Smooth muscle cell of the brain vasculature (primary cell): ENCODE data around the gene SPATA25.

Source experiments
- DNase-seq: peaks from one replicate; pipeline ENCODE4 v3.0.0-alpha.2; 2012; ENCODE audit warnings: low read depth, low spot score

SPATA25 gene

DNA sequence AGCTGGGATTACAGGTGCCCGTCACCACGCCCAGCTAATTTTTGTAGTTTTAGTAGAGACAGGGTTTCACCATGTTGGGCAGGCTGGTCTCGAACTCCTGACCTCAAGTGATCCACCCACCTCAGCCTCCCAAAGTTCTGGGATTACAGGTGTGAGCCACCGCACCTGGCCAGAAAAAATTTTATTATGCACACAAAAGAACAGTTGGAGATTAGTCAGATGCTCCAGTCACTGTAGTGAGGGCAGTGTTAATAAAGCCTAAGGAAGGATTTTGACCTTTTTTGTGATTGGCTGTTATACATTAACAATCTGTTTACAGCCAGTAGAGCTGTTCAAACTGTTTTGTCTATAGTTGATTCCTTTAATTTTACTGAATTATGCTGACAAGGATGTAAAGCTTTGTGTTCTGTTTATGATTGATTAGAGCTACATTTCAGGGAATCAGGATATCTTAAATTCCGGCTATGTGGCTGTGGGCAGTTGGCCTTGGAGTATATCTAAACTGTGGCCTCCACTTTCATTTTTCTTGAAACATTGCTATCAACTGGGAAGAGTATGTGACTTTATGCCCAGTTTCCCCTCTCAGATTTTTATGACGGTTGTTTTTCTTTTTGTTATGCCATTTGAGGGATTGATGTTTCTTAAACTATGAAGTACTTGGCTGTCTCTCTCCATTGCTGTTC lies 20.1 kb downstream of the SPATA25 start:
- no peak for DNase-seq

DNA sequence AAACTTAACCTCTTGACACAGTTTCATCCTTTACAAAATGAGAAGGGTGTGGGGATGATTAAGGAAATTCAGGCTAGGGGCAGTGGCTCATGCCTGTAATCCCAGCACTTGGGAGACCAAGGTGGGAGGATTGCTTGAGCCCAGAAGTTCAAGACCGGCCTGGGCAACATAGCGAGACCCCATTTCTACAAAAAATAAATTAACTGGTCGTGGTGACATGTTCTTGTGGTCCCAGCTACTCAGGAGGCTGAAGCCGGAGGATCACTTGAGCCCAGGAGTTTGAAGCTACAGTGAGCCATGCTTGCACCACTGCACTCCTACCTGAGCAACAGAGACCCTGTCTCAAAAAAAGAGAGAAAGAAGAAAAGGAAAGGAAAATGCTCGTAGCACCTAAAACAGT lies 21.0 kb downstream of the SPATA25 start:
- DNase-seq: no peak

DNA sequence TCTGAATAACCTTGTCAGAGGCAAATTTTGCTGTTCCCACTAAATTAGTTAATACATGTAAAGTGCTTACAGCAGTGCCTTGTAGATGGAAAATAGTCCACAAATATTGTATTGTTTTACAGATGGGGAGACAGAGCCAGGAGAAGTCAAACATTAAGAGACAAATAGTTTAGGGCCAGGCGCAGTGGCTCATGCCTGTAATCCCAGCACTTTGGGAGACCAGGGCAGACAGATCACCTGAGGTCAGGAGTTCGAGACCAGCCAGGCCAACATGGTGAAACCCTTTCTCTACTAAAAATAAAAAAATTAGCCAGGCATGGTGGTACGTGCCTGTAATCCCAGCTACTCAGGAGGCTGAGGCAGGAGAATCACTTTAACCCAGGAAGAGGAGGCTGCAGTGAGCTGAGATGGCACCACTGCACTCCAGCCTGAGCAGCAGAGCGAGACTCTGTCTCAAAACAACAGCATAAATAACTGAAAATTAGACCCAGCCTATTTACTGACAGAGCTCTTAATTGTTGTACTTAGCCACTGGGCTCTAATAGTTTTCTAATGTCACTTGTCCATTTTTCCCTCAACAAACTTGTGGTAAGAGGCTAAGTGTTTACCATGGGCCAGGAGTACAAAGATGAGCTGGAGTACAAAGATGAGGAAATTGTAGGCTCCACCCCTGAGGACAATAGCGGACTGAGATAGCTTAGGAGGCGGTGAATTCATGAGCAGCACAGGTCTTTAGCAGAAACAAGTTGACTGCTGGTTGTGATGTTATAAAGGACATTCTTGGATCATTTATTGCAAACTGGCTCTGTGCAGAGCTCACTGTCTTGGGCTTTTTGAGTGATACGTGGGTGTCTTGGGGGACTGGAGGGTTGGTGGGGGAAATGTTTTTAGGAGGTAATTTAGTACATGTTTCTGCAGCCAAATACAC lies 23.6 kb downstream of the SPATA25 start:
- no peak for DNase-seq

DNA sequence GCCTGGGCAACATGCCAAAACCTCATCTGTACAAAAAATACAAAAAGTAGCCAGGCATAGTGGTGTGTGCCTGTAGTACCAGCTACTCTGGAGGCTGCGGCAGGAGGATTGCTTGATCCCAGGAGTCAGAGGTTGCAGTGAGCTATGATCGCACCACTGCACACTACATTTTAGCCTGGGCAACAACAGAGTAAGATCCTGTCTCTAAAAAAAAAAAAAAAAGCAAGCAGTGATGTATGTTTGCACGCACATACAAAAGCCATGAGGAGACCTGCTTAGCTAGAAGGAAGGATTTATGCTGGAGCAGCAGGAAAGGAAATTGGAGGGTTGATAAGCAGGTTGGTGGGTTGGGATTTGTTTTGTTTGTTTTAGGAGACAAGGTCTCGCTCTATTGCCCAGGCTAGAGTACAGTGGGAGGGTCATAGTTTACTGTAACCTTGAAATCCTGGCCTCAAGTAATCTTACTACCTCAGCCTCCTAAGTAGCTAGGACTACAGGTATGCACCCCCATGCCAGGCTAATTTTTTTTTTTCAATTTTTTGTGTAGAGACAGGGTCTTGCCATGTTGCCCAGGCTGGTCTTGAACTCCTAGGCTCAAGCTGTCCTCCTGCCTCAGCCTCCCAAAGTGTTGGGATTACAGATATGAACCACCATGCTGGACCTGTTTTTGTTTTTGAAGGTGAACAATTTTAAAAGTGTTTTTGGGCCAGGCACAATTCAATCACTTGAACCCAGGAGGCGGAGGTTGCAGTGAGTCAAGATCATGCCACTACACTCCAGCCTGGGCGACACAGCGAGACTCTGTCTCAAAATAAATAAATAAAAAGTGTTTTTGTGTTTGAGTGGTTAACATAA lies 26.0 kb downstream of the SPATA25 start:
- no peak for DNase-seq

DNA sequence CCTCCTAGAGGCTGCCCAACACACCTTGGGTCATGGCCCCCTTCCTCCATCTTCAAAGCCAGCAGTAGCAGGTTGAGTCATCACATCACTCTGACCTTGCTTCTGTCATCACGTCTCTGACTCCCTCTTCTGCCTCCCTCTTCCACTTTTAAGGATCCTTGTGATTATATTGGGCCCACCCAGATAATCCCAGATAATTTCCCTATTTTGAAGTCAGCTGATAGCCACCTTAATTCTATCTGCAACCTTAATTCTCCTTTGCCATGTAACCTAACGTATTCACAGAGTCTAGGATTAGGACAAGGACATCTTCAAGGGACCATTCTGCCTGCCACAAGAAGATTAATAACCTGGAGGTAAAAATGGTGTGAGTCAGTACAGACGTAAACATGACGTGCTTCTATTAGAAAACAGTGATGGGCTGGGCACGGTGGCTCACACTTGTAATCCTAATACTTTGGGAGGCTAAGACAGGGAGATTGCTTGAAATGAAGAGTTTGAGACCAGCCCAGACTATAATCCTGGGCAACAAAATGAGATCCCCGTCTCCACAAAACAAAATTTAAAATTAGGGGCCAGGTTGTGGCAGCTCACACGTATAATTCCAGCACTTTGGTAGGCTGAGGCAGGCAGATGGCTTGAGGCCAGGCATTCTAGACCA lies 26.7 kb downstream of the SPATA25 start:
- no peak for DNase-seq

DNA sequence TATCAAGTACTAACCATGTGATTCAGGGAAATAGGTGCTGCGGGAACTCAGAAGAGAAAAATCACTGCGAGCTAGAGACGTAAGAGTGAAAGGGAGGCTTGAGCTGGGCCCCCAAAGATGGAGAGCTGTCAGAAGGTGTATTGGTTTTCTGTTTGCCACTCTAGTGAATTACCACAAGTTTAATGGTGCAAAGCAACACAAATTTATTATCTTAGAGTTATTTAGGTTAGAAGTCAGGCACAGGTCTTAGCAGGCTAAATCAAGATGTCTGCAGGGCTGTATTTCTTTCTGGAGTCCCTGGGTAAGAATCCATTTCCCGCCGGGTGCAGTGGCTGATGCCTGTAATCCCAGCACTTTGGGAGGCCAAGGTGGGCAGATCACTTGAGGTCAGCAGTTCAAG lies 27.5 kb downstream of the SPATA25 start:
- no peak for DNase-seq

DNA sequence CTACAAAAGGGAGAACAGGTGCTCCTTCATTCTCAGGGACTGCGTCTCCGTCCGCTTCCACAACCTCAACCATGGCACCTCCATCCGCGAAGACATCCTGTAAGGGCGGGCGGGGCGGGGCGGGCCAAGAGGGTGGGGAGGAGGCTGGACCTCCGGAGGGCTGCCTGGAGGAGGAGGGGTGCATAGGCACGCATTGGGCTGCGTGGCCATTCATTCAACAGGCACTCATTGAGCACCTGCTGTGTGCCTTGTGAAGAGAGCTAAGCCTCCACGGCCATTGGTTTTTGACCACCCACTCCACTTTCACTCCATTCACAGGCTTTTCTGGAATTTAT lies 29.6 kb downstream of the SPATA25 start:
- DNase-seq: no peak

DNA sequence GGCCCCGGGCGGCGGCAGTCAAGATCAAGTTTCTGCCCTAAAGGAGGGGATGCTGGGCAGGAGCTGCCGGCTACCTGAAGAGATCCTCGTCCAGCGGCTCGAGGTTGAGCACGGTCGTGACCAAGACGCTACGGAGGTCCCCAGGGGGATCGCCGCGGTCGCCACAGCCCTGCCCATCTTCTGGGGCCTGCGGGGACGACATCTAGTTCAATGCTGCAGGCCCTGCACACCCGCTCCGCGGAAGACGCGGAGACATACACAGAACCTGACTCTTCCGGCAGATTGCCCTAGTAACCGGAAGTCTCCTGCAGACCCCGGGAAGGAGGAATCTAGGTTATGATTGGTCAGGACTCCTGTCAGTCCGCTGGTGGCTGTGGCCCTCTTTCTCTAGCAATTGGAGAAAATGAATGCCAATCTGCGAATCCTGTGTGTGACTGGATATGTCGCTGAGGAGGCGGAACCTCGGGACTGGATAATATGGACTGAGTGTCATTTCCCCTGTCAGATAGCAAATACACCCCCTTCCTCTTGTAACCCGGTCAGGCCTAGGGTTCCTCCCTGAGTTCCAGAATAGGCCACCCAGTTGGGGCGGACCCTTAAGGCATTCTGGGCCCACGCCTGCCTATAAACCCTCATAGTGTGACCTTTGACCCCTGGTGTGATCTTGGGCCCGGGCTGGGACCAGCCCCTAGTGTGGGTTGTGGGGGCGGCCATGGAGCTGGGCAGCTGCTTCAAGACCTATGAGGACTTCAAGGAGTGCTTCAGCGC lies 30.1 kb downstream of the SPATA25 start, which contains the start of the genes ACOT8 and ZSWIM3:
Gene ACOT8, minus strand, starts transcription at position 279 of the 768 bp plus-strand sequence. Its CDS starts 77 bp downstream, at position 202.
Gene ZSWIM3, plus strand, starts transcription at position 501 of the 768 bp plus-strand sequence. Its CDS starts 212 bp downstream, at position 713.
- peak; percentile 100 for DNase-seq

DNA sequence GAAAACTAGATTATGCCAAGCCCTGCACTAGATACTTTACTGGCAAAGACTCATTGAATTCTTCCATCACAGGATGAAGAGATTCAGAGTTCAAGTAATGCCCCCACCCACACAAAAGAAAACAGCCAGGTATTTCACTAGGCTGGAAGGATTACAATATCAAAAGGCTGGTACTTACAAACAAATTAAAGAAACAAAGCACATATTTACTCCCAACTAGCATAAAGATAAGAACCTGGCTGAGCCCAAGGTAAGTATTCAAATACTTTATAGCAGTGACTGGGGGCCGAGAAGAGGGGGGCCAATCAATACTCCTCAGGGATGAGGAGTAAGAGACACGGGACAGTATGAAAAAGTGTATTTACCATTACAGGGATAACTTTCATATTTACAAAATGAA lies 33.9 kb downstream of the SPATA25 start:
- DNase-seq: no peak

DNA sequence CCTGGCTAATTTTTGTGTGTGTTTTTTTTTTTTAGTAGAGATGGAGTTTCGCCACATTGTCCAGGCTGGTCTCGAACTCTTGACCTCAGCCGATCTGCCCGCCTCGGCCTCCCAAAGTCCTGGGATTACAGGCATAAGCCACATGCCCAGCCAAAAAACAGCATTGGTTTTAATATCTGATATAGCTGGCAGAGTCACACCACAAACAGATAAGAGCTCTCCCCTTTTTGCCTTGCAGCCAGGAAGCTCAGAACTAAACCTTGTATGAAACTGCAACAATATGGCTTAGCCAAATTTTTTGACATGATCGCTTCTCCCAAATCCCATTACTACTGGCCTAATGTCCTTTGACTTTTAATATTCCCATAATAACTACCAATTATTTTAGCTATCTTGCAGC lies 35.1 kb downstream of the SPATA25 start:
- no peak for DNase-seq

DNA sequence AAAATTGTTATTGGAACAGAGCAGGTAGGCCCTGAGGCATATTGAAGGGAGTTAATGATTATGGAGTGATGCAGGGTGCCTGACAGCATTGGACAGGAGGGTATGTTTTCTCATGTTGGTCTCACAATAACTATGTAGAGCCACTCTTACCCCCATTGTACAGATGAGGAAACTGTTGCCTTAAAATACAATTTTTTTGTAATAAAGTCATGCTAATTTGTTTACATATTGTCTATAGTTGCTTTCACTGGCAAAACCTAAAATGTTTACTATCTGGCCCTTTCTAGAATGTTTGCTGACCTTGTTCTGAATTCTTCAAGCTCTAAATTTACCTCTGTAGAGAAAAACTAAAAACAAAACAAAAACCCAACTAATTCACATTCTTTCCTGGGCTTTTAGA lies 35.9 kb downstream of the SPATA25 start:
- DNase-seq: no peak

DNA sequence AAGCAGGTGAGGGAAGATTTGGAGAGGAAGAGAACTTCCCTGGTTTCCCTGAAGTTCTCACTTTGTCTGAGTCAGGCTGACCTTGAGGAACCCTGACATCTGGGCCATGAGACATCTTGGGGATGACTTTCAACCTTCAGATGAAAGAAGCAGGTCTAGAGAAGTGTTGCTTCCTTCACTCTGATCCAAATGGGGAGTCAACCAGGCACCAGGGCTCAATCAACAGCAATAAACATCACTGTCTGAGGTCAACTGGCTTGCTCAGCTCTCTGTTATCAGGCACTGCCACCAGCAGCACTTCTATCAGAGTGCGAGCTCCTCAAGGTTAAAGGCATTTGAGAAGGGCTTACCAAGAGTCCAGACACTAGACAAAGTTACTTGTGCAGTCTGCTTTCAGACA lies 36.5 kb downstream of the SPATA25 start:
- no peak for DNase-seq

DNA sequence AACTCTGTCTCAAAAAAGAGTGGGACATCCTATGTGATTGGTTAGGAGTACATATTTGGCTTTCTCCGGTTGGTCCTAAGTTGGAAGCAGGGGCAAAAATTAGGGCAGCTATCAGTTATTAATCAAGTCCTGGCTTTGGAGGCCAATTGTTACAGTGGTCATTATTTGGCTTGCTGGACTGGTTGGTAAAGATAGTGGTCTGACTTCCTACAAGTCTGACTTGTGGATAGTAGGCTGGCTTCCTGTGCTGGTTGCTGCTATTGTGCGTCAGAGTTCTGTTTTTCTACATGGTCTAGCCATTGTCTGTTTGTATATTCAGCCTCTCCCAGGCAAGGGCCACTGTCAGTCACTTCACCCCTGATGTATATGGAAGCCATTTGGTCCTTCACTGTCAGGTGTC lies 37.2 kb downstream of the SPATA25 start:
- DNase-seq: no peak

DNA sequence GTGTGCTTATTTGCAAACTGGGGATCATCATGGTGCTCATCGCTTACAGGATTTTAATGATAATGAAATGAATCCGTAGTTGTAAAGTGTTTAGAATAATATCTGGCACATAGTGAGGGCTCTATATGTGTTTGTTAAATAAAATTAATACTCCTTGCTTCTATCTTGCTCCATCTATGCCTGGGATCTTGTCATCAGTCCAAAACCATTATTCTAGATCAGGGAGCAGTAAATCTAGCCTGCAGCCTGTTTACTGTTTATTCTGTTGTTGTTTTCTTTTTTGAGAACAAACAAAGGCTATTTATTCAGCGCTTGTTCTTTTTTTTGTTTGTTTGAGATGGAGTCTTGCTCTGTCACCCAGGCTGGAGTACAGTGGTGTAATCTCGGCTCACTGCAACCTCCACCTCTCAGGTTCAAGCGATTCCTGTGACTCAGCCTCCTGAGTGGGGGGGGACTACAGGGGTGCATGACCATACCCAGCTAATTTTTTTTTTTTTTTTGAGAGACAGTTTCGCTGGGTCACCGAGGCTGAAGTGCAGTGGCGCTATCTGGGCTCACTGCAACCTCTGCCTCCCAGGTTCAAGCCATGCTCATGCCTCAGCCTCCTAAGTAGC lies 38.3 kb downstream of the SPATA25 start:
- no peak for DNase-seq

DNA sequence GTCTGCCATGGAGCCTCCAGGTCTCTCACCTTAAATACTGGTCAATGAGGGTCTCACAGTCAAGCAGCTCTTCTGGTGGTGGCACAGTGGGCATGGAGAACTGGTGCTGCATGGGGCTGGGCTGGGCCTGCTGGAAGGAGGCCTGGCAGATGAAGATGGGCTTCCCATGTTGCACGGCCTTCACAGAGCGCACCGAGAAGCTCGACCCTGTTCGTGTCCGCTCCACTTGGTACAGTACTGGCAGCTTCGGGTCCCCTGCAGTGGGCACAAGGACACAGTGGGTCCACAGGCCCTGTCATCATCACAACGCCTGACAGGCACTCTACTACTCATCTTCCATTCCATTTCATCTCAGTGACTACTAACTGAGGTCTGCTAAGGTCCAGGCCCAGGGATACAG lies 39.0 kb downstream of the SPATA25 start:
- DNase-seq: no peak

DNA sequence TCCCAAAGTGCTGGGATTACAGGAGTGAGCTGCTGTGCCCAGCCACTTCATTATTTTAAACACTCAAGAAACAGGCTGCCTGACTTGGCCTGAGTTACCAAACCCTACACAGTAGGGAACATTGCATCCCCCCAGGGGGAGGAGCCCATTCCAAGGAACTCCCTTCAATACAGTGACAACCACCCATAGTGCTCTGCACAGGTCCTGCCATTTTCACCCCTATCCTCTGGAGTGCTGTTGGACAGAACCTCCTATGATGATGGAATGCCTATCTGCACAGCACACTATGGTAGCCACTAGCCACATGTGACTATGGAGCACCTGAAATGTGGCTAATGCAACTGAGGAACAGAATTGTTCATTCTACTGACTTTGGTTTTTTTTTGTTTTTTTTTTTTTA lies 42.0 kb downstream of the SPATA25 start:
- DNase-seq: no peak

DNA sequence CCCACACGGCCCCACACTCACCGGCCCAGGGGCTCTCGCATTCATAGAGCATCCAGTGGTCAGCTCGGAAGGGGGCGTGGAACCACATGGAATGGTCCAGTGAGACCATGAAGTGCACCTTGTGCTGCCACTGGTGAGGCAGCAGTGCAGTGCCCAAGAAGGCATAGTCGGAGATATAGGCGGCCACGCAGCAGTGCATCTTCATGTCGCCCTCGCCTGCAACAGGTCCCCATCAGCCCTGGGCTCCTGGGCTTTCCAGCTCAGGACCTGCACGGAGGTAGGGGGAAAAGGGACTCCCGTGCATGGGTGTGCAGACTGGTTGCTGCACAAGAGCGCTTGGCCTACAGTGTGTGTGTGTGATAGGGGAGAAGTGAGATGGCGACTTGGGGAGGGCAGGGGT lies 43.9 kb downstream of the SPATA25 start:
- no peak for DNase-seq

DNA sequence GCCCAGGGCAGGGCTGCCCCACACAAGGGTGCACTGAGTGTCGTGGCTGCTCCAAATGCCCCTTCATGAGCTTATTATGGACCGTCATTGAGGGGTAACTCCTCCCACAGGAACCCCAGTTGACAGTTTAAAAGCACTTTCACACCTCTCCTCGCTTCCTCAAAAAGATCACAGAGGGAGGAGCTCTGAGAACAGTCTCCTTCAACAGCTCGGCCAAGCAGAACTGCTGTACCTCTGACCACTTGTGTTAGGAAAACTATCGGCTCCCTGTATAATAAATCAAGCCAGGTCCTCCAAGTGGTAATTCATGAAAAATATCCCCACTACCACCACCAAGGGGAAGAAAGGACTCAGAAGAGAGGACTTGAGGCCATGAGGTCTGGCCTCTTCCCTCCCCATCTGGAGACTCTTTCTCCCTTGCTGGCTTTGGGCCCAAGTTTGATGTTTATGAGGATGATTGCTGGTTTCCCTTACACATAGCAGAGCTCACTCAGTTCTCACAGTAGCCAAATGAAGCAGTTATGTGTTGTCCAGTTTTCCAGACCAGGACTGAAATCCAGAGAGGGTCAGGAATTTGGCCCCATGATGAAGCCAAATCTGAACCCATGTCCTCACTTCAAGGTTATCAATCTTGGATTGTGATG lies 45.1 kb downstream of the SPATA25 start:
- no peak for DNase-seq

DNA sequence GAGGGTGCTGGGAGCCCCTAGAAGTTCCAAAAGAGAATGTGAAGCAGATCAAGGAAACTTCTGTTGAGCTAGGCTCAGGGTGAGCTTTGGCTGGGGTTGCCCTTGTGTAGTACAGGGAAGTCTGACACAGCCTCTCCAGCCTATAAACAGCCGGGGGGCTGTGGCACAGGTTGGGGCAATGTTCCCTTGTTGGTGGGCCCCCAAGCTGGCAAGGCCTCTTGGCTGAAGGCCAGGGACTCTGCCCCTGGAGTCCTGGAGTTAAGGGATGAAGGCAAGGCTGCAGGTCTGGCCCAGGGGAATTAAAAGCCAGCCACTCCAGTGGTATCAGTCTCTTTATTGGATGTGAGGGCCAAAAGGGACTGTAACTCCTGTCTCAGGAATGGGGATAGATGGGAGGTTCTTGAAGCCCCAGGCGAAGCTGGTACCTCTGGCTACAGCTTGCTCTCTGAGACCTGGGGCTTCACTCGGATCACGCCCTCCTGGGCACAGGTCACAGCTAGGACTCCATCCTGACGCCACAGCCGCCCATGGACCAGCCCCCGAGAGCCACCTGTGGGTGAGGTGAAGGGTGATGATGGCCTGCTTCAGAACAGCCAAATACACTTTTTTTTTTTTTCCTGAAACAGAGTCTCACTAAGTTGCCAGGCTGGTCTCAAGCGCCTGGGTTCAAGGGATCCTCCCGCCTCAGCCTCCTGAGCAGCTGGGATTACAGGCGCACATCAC lies 45.9 kb downstream of the SPATA25 start:
- no peak for DNase-seq
